Neural progenitor cell (in vitro differentiated cells): ENCODE measurements around the gene IL17RA.

ENCODE experiments used
- CTCF ChIP-seq: fragments of 200-600 bp; sonication (generic); IDR thresholded peaks from 2 replicates; pipeline ENCODE4 v1.5.1; 2017; ENCODE audit warnings: antibody characterized with exemption, mild to moderate bottlenecking
- EZH2 ChIP-seq: fragments of 200-600 bp; sonication (generic); IDR thresholded peaks from 2 replicates; pipeline ENCODE4 v1.6.1; 2017; ENCODE audit warnings: antibody characterized with exemption, mild to moderate bottlenecking, moderate library complexity
- EZH2phosphoT487 ChIP-seq: fragments of 200-600 bp; sonication (generic); IDR thresholded peaks from 2 replicates; pipeline ENCODE4 v1.6.1; 2017; ENCODE audit warnings: antibody characterized with exemption

GRCh38 chr22:17100621-17101020, 15.8 kb downstream of the IL17RA start:
- no peak for TF ChIP-seq EZH2phosphoT487
- no peak for TF ChIP-seq CTCF
- TF ChIP-seq EZH2 = no peak
